C4-2B (cell line): ENCODE measurements around the gene SERINC5.

Source experiments
- ZFX ChIP-seq: fragments of 450-650 bp; IDR thresholded peaks from 2 replicates; pipeline ENCODE4 v1.6.1; 2017
- TF ChIP-seq, protein P1 (sequence below): fragments of 450-650 bp; conservative IDR thresholded peaks from 2 replicates; pipeline ENCODE4 v1.5.1; 2017; ENCODE audit warnings: mild to moderate bottlenecking

DNA sequence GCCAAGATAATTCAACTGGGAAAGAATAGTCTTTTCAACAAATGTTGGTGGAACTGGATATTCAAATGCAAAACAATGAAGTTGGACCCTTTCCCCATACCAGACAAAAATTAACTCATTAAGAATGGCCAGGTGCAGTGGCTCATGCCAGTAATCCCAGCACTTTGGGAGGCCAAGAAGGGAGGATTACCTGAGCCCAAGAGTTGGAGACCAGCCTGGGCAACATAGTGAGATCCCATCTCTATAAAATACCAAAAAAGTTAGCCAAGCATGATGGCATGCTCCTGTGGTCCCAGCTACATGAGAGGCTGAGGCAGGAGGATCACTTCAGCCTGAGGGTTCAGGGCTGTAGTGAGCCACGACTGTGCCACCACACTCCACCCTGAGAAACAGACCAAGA, 24.2 kb downstream of the SERINC5 start:
- TF ChIP-seq, protein P1, sequence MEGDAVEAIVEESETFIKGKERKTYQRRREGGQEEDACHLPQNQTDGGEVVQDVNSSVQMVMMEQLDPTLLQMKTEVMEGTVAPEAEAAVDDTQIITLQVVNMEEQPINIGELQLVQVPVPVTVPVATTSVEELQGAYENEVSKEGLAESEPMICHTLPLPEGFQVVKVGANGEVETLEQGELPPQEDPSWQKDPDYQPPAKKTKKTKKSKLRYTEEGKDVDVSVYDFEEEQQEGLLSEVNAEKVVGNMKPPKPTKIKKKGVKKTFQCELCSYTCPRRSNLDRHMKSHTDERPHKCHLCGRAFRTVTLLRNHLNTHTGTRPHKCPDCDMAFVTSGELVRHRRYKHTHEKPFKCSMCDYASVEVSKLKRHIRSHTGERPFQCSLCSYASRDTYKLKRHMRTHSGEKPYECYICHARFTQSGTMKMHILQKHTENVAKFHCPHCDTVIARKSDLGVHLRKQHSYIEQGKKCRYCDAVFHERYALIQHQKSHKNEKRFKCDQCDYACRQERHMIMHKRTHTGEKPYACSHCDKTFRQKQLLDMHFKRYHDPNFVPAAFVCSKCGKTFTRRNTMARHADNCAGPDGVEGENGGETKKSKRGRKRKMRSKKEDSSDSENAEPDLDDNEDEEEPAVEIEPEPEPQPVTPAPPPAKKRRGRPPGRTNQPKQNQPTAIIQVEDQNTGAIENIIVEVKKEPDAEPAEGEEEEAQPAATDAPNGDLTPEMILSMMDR: no peak
- no peak for TF ChIP-seq ZFX
